Activated CD4-positive, alpha-beta T cell treated with anti-CD3 and anti-CD28 coated beads, Interleukin-2, amount 50 U/mL, for 1 hour (primary cell): ENCODE measurements around the gene CHCHD6.

Source experiments
- DNase-seq: peaks from one replicate; pipeline ENCODE4 v3.0.0-alpha.2; 2020

CHCHD6 gene, protein sequence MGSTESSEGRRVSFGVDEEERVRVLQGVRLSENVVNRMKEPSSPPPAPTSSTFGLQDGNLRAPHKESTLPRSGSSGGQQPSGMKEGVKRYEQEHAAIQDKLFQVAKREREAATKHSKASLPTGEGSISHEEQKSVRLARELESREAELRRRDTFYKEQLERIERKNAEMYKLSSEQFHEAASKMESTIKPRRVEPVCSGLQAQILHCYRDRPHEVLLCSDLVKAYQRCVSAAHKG

DNA sequence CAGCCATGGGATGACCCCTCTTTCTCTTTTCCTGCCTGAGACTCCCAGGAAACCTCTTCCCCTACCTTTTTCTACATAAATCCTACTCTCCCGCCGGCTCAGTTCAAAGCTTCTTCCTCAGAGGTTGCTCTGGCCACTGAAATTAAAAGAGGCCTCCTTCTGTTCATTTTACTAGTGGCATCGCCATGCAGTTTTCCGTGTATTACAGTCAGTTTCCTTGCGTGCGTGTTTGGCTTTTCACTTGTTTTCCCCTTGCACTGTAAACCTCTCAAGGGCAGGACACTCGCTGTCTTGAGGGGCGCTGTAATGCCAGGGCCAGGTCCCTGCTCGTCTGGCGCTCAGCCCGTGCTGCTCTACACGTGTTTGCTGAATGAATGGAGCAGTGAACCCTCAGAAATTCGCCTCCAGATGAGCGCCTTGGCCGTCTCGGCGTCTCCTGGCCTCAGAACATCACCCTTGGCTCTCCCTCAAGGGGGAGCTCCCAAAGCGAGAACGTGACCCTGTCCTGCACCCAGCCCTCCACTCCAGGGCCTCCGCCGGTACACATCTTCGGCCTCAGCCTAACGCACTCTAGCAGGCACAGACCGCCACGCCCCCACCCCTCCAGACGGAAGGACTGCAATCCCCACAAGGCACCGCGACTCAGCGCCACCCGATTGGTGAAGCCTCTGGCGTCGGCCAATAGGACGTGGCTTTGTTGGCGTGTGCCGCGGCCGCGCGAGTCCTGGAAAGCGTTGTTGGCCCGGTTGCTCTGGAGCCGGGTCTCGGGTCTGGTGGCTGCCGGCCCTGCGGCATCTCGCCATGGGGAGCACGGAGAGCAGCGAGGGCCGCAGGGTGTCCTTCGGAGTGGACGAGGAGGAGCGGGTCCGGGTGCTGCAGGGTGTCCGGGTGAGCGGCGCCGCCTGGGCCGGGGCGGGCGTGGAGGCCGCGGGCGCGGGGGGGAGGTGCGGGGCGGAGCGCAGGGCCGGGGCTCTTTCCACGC lies at the start of gene CHCHD6:
CHCHD6 (plus strand) TSS at position 729 of the 982 bp plus-strand sequence; CDS start at position 802, 73 bp downstream.
- peak; percentile 96 for DNase-seq

GRCh38 chr3:126654571-126655383 lies 49.3 kb upstream of the CHCHD6 start, which contains the start of gene TXNRD3:
TSS of gene TXNRD3 (minus strand) at chr3:126655124.
- DNase-seq = peak; percentile 72

DNA sequence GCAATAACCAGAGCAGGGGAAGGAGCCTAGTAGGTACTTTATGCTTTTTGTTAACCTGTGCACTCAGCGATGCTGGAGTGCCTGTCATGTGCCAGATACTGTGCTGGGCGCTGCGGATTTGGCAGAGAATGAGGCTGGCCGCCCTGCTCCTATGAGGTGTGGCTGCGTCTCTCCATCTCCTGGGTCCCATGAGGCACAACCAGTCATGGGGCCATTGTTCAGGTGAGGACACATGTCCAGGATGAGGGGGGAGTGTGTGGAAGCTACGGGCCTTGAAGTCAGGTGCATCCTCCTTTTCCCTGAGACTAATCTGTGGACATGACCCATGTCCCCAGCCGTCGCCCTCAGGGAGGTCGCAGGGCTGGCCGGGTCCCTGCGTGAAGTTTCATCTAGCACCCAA lies 48.2 kb upstream of the CHCHD6 start:
- no peak for DNase-seq

- DNase-seq = no peak
These were observed 47.5 kb upstream of the CHCHD6 start for GRCh38 chr3:126656371-126657134.

GRCh38 chr3:126657901-126658300 lies 46.1 kb upstream of the CHCHD6 start:
- DNase-seq = no peak

DNA sequence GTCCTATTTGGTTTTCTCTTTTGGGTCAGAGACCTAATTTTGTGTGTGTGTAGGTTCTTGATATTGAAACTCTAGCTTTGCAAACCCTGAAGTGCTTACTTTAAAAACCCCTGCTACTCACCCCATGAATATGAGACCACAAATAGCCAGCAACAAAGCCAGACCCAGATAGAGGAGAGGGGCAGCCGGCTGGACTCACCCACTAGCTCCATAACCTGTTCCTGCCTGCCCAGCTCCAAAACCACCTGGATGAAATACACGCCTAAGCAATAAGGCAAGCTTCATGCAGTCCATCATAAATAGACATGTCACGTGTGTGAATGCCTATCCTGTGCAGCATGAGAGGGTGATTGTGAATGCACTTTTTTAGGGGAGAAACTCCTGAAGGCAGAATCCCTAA lies 45.5 kb upstream of the CHCHD6 start:
- no peak for DNase-seq

DNA sequence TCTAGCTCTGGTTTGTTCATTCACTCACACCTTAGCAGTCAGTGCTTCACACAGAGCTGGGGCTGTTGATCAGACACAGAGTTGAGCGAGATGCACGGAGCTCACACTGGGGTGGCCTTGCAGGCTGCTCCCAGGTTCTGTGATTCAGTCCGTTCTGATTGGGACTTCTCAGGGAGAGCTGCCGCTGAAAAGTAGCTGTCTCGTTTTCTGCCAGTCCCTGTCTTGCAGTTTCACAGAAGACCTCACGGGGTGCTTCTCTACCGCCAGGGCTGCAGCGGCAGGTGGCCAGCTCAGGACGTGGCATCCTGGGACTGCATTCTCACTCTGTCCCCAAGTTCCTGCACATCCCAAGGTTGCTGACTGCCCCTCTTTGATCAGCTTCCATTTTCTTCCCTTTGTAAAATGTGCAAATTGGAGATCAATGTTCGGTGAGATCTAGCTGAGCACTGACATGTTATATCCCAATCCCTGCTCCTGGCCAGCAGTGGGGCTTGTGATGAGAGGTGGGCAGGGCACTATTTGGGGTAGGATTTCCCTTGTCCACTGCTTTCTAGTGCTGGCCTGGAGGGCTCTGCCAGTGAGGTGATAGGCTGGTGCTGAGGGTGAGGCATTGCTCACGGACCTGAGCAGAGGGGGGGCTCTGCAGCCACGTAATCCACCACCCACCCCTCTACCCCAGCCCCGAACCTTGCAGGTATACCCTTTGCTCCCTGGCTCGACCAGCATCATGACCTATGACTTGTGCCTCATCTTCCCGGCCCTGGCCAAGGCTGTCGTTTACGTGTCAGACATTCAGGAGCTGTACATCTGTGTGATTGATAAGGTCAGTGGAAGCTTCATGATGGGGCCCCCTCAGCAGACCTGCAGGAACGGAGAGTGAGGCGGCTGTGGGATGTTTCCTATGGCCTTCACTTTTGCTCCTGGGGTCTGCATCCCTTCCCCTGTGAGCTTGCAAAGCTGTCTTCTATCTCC lies 43.8 kb upstream of the CHCHD6 start:
- no peak for DNase-seq

GRCh38 chr3:126661532-126662364 lies 42.3 kb upstream of the CHCHD6 start:
- no peak for DNase-seq

DNA sequence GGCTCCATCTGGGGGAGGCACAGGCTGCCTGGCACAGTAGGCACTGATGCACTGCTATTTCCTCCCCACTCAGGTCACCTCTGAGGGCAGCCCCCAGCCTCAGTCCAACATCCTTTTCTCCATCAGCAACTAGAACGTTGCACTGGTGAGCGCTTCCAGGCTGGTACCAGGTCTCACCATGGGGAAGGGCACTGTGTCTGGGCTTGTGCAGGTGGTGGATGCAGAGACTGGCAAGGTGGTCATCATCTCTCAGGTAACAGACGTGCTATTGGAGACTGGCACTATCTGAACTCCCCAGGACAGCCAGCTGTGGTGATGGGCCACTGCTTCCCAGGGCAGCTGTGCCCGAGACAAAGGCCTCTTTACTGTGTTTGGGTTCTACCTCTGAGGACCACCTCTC lies 40.8 kb upstream of the CHCHD6 start:
- no peak for DNase-seq

DNA sequence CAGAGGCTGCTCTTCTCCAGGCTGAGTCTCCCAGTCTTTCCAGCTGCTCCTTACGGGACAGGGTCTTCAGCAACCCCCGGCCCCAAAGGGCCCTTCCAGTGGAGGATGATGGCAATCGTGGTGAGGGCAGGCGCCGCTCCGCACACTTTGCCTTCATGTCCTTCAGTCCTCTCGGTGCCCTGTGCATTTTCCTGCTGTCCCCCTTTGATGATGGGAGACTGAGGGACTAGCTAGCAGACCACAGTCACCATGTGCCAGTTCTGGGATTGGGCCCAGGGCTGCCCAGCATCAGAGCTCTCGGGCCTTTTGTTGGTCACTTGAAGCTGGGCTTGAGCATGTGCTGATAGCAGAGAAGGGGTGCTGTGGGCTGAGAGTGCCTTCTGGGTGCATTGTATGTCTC lies 40.3 kb upstream of the CHCHD6 start:
- no peak for DNase-seq

DNA sequence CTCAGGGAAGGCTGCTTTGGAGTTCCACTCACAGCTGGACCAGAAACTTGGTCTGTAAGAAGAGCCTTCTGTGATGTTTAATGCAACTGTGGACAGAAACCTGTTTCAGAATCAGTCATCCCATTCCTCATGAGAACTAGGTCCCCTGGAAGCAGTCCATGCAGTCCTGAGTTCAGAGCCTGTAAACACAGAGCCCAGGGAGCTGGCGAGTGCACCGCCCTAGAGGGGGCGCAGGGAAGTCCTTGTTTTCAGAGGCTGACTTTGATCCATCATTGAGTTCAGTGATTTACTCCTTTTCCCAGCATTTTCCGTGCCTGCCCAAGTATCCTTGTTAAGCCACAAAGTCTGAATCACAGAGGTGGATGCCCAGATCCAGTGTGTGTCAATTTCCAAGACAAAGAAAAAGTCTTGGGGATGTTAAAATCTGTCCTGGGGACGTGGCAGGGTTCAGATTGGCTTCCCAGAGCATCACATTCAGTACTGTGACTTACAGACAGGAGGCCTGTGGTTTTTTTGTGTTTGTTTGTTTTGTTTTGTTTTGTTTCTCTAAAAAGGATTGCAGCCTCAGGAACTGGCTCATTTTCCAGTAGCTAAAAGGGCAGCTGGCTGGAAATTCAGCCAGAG lies 39.3 kb upstream of the CHCHD6 start:
- no peak for DNase-seq

DNA sequence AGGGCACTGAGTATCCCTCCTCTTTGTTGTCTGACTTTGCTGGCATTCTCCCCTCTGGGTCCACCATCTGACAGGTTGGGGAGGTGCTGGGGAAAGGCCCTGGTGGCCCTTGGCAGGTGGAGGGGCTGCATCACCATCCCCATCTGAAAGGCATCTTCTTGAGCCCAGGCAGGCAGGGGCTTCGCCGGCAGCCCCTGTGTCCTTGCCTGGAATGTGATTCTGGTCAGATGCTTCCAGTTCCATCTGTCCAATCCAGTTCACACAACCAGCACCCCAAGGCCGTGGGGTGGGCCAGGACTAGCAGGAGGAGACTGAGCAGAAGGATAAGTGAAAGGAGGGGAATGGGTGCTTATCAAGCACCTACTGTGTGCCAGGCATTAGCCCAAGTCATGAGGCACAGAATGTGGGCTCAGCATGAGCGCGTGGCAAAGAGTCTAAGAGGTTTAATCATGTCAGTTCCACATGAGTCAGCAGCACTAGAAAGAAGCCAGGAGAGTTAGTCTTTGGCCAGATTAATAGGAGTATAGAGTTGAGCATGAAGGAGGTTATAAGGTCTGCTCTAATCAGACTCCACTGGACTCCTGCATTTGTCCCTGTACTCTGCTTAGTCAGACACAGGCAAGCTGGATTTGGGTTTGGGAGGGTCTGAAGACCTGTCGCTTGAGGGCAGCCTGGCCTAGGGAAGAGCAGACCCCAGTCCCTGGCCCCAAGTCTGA lies 38.7 kb upstream of the CHCHD6 start:
- DNase-seq = no peak

GRCh38 chr3:126665959-126666657 lies 37.9 kb upstream of the CHCHD6 start:
- DNase-seq = no peak

- no peak for DNase-seq
These were observed 37.1 kb upstream of the CHCHD6 start for GRCh38 chr3:126666658-126667528.

- no peak for DNase-seq
These were observed 36.2 kb upstream of the CHCHD6 start for GRCh38 chr3:126667631-126668449.
